CD4-positive, alpha-beta memory T cell (primary cell): ENCODE data around the gene KCNJ4. TPM values are rescaled to one million over a fixed set of nuclear protein-coding genes. Genes with fewer than 3 reads are reported as not detected.

Experiments used
- CTCF ChIA-PET: fragments of 350-600 bp; sonication (Branson Sonifier 250); formaldehyde crosslinking; loops from one replicate; lab custom pipeline; 2021; ENCODE audit warnings: inconsistent platforms; ENCODE audit not compliant: partially characterized antibody; lab: Charles Lee
- POLR2A ChIA-PET: fragments of 350-600 bp; sonication (Branson Sonifier 250); formaldehyde crosslinking; loops from one replicate; lab custom pipeline; 2021; ENCODE audit not compliant: partially characterized antibody; lab: Charles Lee
- DNase-seq, 5 donors: peaks; one replicate each; pipeline versions ENCODE4 v3.0.0 to v3.0.0-alpha.2; 2020 to 2022; ENCODE audit warnings: mixed read lengths in 1 of 5
- H3K27ac ChIP-seq: one replicate; pipeline ENCODE4 v1.7.0; 2013; ENCODE audit warnings: low read depth, low read length
- H3K27me3 ChIP-seq: 2 replicates; pipeline ENCODE4 v1.7.0; 2013; ENCODE audit warnings: mild to moderate bottlenecking, low read length, moderate library complexity; ENCODE audit not compliant: insufficient read depth
- H3K36me3 ChIP-seq: 2 replicates; pipeline ENCODE4 v1.7.0; 2013; ENCODE audit warnings: mild to moderate bottlenecking, low read length, moderate library complexity; ENCODE audit not compliant: insufficient read depth
- H3K4me1 ChIP-seq: 2 replicates; pipeline ENCODE4 v1.7.0; 2013; ENCODE audit warnings: mild to moderate bottlenecking, low read length, moderate library complexity; ENCODE audit not compliant: insufficient read depth
- H3K4me3 ChIP-seq, 2 donors: one replicate each; pipeline ENCODE4 v1.7.0; 2013; ENCODE audit warnings: low read length in 2 of 2, mild to moderate bottlenecking in 1 of 2
- H3K9me3 ChIP-seq, 2 donors: one replicate each; pipeline ENCODE4 v1.7.0; 2013; ENCODE audit warnings: low read length in 2 of 2, control low read depth in 1 of 2; ENCODE audit not compliant: control insufficient read depth in 1 of 2
- H3K27ac Mint-ChIP-seq, 7 donors: one replicate each; pipeline ENCODE4 v1.8.0; 2020 to 2021; ENCODE audit warnings: mixed read lengths in 7 of 7, mild to moderate bottlenecking in 6 of 7, inconsistent platforms in 3 of 7, moderate library complexity in 3 of 7
- H3K27me3 Mint-ChIP-seq, 2 donors: one replicate each; pipeline ENCODE4 v1.8.0; 2020 to 2021; ENCODE audit warnings: mixed read lengths in 2 of 2
- H3K36me3 Mint-ChIP-seq, 2 donors: one replicate each; pipeline ENCODE4 v1.8.0; 2020 to 2021; ENCODE audit warnings: mixed read lengths in 2 of 2, inconsistent platforms in 1 of 2, mild to moderate bottlenecking in 1 of 2
- H3K4me1 Mint-ChIP-seq, 4 donors: one replicate each; pipeline ENCODE4 v1.8.0; 2020 to 2021; ENCODE audit warnings: mixed read lengths in 4 of 4, mild to moderate bottlenecking in 1 of 4
- H3K4me3 Mint-ChIP-seq, 8 donors: one replicate each; pipeline ENCODE4 v1.8.0; 2020 to 2021; ENCODE audit warnings: mixed read lengths in 8 of 8, mild to moderate bottlenecking in 7 of 8, moderate library complexity in 6 of 8, inconsistent platforms in 3 of 8
- H3K9me3 Mint-ChIP-seq, 8 donors: one replicate each; pipeline ENCODE4 v1.8.0; 2020 to 2021; ENCODE audit warnings: mixed read lengths in 8 of 8, mild to moderate bottlenecking in 5 of 8, inconsistent platforms in 3 of 8, moderate library complexity in 1 of 8
- intact Hi-C: fragments of 100-400 bp; cut with micrococcal nuclease; formaldehyde crosslinking; loops from one replicate; pipeline ENCODE4 v1.15.1; 2023
- polyA plus RNA-seq, 2 donors: library from polyadenylated mRNA; unstranded; fragments of 300-500 nt; fragmentation: Illumina TruSeq; gene quantifications; one replicate each; pipeline ENCODE4 v1.2.3, GENCODE V29; 2021
- total RNA-seq, 2 experiments: library from RNA; stranded (reverse); gene quantifications; one replicate each; pipeline ENCODE4 v1.2.3, GENCODE V29; 2021

Gene KCNJ4
- total and polyA plus RNA-seq, 4 experiments from 2014 or later, result not detected

GRCh38 chr22:38417252-38418060, 37.5 kb downstream of the KCNJ4 start:
- no peak for DNase-seq
- no peak overlapping the region for H3K27ac Mint-ChIP-seq
- H3K9me3 Mint-ChIP-seq, result no peaks in the 10 kb centered on the region
- intact Hi-C loops, result no loop called here
- no peaks in the 10 kb centered on the region for H3K27me3 Mint-ChIP-seq
- POLR2A ChIA-PET, result no interaction called here
- H3K36me3 Mint-ChIP-seq, result no peaks in the 10 kb centered on the region
- H3K9me3 ChIP-seq, result no peaks in the 10 kb centered on the region
- no peaks in the 10 kb centered on the region for H3K36me3 ChIP-seq
- no peak overlapping the region for H3K4me3 Mint-ChIP-seq
- no peak overlapping the region for H3K27ac ChIP-seq
- CTCF ChIA-PET, result no interaction called here
- peaks cover 5% of the 10 kb centered on the region for H3K4me1 ChIP-seq
- H3K4me1 Mint-ChIP-seq, result peaks cover 0 to 2% (median under 1%) of the 10 kb centered on the region in 4 donors
- no peak overlapping the region for H3K4me3 ChIP-seq
- no peaks in the 10 kb centered on the region for H3K27me3 ChIP-seq

- Histone ChIP-seq H3K36me3 (no peaks in the 10 kb centered on the region), H3K9me3 (no peaks in the 10 kb centered on the region), H3K27ac (no peak overlapping the region), H3K4me1 (peaks cover 7% of the 10 kb centered on the region), H3K27me3 (no peaks in the 10 kb centered on the region), H3K4me3 (no peak overlapping the region)
- Mint-ChIP-seq H3K4me3 (no peak overlapping the region), H3K36me3 (no peaks in the 10 kb centered on the region), H3K4me1 (peaks cover 0 to 4% (median 2%) of the 10 kb centered on the region in 4 donors), H3K27ac (no peak overlapping the region), H3K9me3 (no peaks in the 10 kb centered on the region), H3K27me3 (no peaks in the 10 kb centered on the region)
- no peak for DNase-seq
- intact Hi-C loops, result no loop called here
- ChIA-PET POLR2A (no interaction called here), CTCF (no interaction called here)
Observed at GRCh38 chr22:38416621-38417251, 38.3 kb downstream of the KCNJ4 start.

GRCh38 chr22:38415561-38416321, 39.3 kb downstream of the KCNJ4 start:
- no peak overlapping the region for H3K4me3 Mint-ChIP-seq
- no peaks in the 10 kb centered on the region for H3K36me3 Mint-ChIP-seq
- no peak overlapping the region for H3K27ac ChIP-seq
- H3K4me1 Mint-ChIP-seq, result peaks cover 0 to 4% (median 2%) of the 10 kb centered on the region in 4 donors
- H3K27ac Mint-ChIP-seq, result no peak overlapping the region
- no peak for DNase-seq
- H3K9me3 ChIP-seq, result no peaks in the 10 kb centered on the region
- H3K9me3 Mint-ChIP-seq, result no peaks in the 10 kb centered on the region
- no peak overlapping the region for H3K4me3 ChIP-seq
- no peaks in the 10 kb centered on the region for H3K27me3 ChIP-seq
- no peaks in the 10 kb centered on the region for H3K36me3 ChIP-seq
- ChIA-PET POLR2A (no interaction called here), CTCF (no interaction called here)
- peaks cover 7% of the 10 kb centered on the region for H3K4me1 ChIP-seq
- intact Hi-C loops, result no loop called here
- H3K27me3 Mint-ChIP-seq, result peaks cover 0 to 2% of the 10 kb centered on the region in 2 donors

- peak overlapping the region in 1 of 7 donors; percentile 35 for H3K27ac Mint-ChIP-seq
- no peaks in the 10 kb centered on the region for H3K9me3 Mint-ChIP-seq
- Histone ChIP-seq H3K4me3 (no peak overlapping the region), H3K9me3 (no peaks in the 10 kb centered on the region), H3K27ac (no peak overlapping the region), H3K4me1 (peaks cover 7% of the 10 kb centered on the region), H3K36me3 (no peaks in the 10 kb centered on the region), H3K27me3 (no peaks in the 10 kb centered on the region)
- no peaks in the 10 kb centered on the region for H3K36me3 Mint-ChIP-seq
- intact Hi-C loops, result no loop called here
- POLR2A ChIA-PET, result no interaction called here
- DNase-seq, result no peak
- CTCF ChIA-PET, result no interaction called here
- no peak overlapping the region for H3K4me3 Mint-ChIP-seq
- H3K4me1 Mint-ChIP-seq, result peaks cover 0 to 4% (median 2%) of the 10 kb centered on the region in 4 donors
- H3K27me3 Mint-ChIP-seq, result peaks cover 0 to 2% of the 10 kb centered on the region in 2 donors
Observed at GRCh38 chr22:38415046-38415445, 40.0 kb downstream of the KCNJ4 start.

GRCh38 chr22:38414009-38414395, 41.0 kb downstream of the KCNJ4 start:
- DNase-seq, result no peak
- Mint-ChIP-seq H3K9me3 (no peaks in the 10 kb centered on the region), H3K27me3 (peaks cover 0 to 2% of the 10 kb centered on the region in 2 donors), H3K36me3 (no peaks in the 10 kb centered on the region), H3K4me3 (no peak overlapping the region), H3K27ac (no peak overlapping the region), H3K4me1 (peaks cover 0 to 4% (median 2%) of the 10 kb centered on the region in 4 donors)
- intact Hi-C loops, result no loop called here
- no peak overlapping the region for H3K4me3 ChIP-seq
- no peaks in the 10 kb centered on the region for H3K9me3 ChIP-seq
- no peaks in the 10 kb centered on the region for H3K36me3 ChIP-seq
- CTCF ChIA-PET, result interaction anchor here (0.5 to 1.2 kb wide), 2 partner anchors 162 to 270 kb away, joined by 3 read pairs; no protein-coding TSS in a partner anchor
- no peaks in the 10 kb centered on the region for H3K27me3 ChIP-seq
- H3K27ac ChIP-seq, result no peak overlapping the region
- H3K4me1 ChIP-seq, result peaks cover 7% of the 10 kb centered on the region
- POLR2A ChIA-PET, result no interaction called here

DNA sequence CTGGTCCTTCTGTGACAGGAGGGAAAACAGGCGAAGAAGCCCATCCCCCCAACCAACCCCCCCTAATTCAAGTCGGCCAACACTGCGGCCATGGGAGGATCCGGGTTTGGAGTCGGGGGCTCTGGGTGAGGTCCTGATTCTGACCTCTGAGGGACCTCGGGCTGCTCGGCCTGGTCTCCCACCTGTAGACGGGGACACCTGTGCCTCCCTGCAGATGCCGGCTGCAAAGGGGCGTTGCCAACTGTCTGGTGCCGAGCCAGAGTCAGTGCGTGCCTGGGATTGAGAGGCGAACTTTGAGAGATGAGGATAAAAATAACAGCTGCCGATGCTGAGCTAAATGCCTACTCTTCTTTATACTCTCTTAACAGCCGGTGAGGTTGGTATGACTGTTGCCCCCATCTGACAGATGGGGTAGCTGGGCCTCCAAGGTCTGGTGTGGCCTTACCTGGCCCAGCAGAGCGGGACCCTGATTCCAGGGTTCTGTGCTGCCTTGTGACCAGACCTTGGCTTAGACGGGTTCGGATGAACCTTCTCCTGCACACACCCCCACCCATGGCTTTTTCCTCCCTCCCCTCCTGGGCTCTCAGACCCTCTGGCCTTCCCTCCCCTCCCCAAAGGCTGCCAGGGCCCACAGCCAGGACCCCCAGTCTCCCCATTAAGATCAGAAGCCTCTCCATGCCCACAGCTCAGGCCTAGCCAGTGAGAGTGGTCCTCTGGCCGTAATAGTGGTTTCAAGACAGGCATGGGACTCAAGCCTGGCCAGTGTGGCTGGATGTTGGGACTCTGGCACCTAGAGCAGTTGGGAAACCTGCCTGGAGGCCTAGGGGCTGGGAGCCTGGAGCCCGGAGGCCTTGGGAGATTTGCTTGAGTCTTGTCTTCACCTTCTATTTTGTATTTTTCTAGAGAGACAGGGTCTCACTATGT, 41.7 kb downstream of the KCNJ4 start:
- Histone ChIP-seq H3K36me3 (no peaks in the 10 kb centered on the region), H3K9me3 (no peaks in the 10 kb centered on the region), H3K27me3 (no peaks in the 10 kb centered on the region), H3K4me3 (no peak overlapping the region), H3K4me1 (peaks cover 7% of the 10 kb centered on the region), H3K27ac (no peak overlapping the region)
- H3K27me3 Mint-ChIP-seq, result peaks cover 1 to 2% of the 10 kb centered on the region in 2 donors
- DNase-seq, result no peak
- H3K27ac Mint-ChIP-seq, result peak overlapping the region in 1 of 7 donors; percentile 56
- no peaks in the 10 kb centered on the region for H3K9me3 Mint-ChIP-seq
- no peak overlapping the region for H3K4me3 Mint-ChIP-seq
- intact Hi-C loops, result loop anchor here (2.0 kb wide), 1 partner anchor 157 kb away; the partner anchor contains the start of gene DMC1
- ChIA-PET POLR2A (no interaction called here), CTCF (interaction anchor here (1.0 to 1.8 kb wide), 3 partner anchors 12 to 163 kb away, joined by 3 to 6 read pairs (median 4); no protein-coding TSS in a partner anchor)
- peaks cover 0 to 4% (median 2%) of the 10 kb centered on the region in 4 donors for H3K4me1 Mint-ChIP-seq
- H3K36me3 Mint-ChIP-seq, result no peaks in the 10 kb centered on the region
